SK-N-SH treated with all-trans-retinoic acid at 6 μM for 48 hours (cell line): ENCODE data around the gene SLC51A.

Experiments
- ATAC-seq: fragments of 200-7000 bp; cut with Tn5 transposase; 3 replicates; pipeline ENCODE4 v1.9.1; 2020; ENCODE audit warnings: mild to moderate bottlenecking, moderate library complexity
- ARNTL ChIP-seq: fragments of 450-650 bp; formaldehyde crosslinking; IDR thresholded peaks from 2 replicates; pipeline ENCODE4 v1.5.0; 2020; ENCODE audit warnings: low read depth, mild to moderate bottlenecking, moderate library complexity, borderline replicate concordance
- BACH2 ChIP-seq: fragments of 250-450 bp; sonication (Bioruptor Pico); IDR thresholded peaks from 2 replicates; pipeline ENCODE4 v1.9.0; 2021; ENCODE audit warnings: mild to moderate bottlenecking, borderline replicate concordance
- CREB5 ChIP-seq: fragments of 250-450 bp; sonication (Bioruptor Pico); IDR thresholded peaks from 2 replicates; pipeline ENCODE4 v1.5.1; 2020; ENCODE audit warnings: low read depth, mild to moderate bottlenecking, moderate library complexity
- CSDC2 ChIP-seq: fragments of 250-450 bp; sonication (Bioruptor Pico); IDR thresholded peaks from 2 replicates; pipeline ENCODE4 v1.5.0; 2020; ENCODE audit warnings: mild to moderate bottlenecking, moderate library complexity
- CSRNP3 ChIP-seq: fragments of 250-450 bp; sonication (Bioruptor Pico); IDR thresholded peaks from 2 replicates; pipeline ENCODE4 v1.5.1; 2021; ENCODE audit warnings: mild to moderate bottlenecking, moderate library complexity
- ESRRG ChIP-seq: fragments of 250-450 bp; sonication (Bioruptor Pico); IDR thresholded peaks from 2 replicates; pipeline ENCODE4 v1.6.1; 2021; ENCODE audit warnings: mild to moderate bottlenecking
- GLIS3 ChIP-seq: fragments of 250-450 bp; sonication (Bioruptor Pico); IDR thresholded peaks from 2 replicates; pipeline ENCODE4 v1.5.0; 2020; ENCODE audit warnings: mild to moderate bottlenecking, moderate library complexity
- ISL1 ChIP-seq: fragments of 250-450 bp; sonication (Bioruptor Pico); IDR thresholded peaks from 2 replicates; pipeline ENCODE4 v2.1.2; 2022; ENCODE audit warnings: mild to moderate bottlenecking, moderate library complexity
- OSR1 ChIP-seq: fragments of 250-450 bp; sonication (Bioruptor Pico); IDR thresholded peaks from 2 replicates; pipeline ENCODE4 v1.8.0; 2022; ENCODE audit warnings: moderate library complexity, mild to moderate bottlenecking, inconsistent platforms
- PATZ1 ChIP-seq: fragments of 250-450 bp; sonication (Bioruptor Pico); IDR thresholded peaks from 2 replicates; pipeline ENCODE4 v1.8.0; 2020; ENCODE audit warnings: mild to moderate bottlenecking, moderate library complexity, borderline replicate concordance
- POU6F1 ChIP-seq: fragments of 250-450 bp; sonication (Bioruptor Pico); IDR thresholded peaks from 2 replicates; pipeline ENCODE4 v1.8.0; 2021; ENCODE audit warnings: low read depth, mild to moderate bottlenecking, moderate library complexity, borderline replicate concordance
- PPARA ChIP-seq: fragments of 250-450 bp; sonication (Bioruptor Pico); IDR thresholded peaks from 2 replicates; pipeline ENCODE4 v1.5.0; 2020; ENCODE audit warnings: mild to moderate bottlenecking, borderline replicate concordance
- SNAI2 ChIP-seq: fragments of 250-450 bp; sonication (Bioruptor Pico); IDR thresholded peaks from 2 replicates; pipeline ENCODE4 v1.5.0; 2020; ENCODE audit warnings: mild to moderate bottlenecking, moderate library complexity
- TOX ChIP-seq: fragments of 250-450 bp; sonication (Bioruptor Pico); IDR thresholded peaks from 2 replicates; pipeline ENCODE4 v1.8.0; 2021; ENCODE audit warnings: mild to moderate bottlenecking, moderate library complexity, borderline replicate concordance
- TSHZ2 ChIP-seq: fragments of 250-450 bp; sonication (Bioruptor Pico); IDR thresholded peaks from 2 replicates; pipeline ENCODE4 v1.5.0; 2020; ENCODE audit warnings: mild to moderate bottlenecking, moderate library complexity
- ZFP3 ChIP-seq: fragments of 250-450 bp; sonication (Bioruptor Pico); IDR thresholded peaks from 2 replicates; pipeline ENCODE4 v1.5.0; 2020; ENCODE audit warnings: mild to moderate bottlenecking, moderate library complexity
- ZFP30 ChIP-seq: fragments of 450-650 bp; formaldehyde crosslinking; IDR thresholded peaks from 2 replicates; pipeline ENCODE4 v1.5.0; 2022; ENCODE audit warnings: mild to moderate bottlenecking, moderate library complexity
- ZNF70 ChIP-seq: fragments of 450-650 bp; formaldehyde crosslinking; IDR thresholded peaks from 2 replicates; pipeline ENCODE4 v1.5.0; 2020; ENCODE audit warnings: mild to moderate bottlenecking, moderate library complexity
- ZNF8 ChIP-seq: fragments of 450-650 bp; formaldehyde crosslinking; IDR thresholded peaks from 2 replicates; pipeline ENCODE4 v1.5.0; 2020; ENCODE audit warnings: mild to moderate bottlenecking, moderate library complexity

The SLC51A gene

GRCh38 chr3:196174652-196175051 lies 41.7 kb upstream of the SLC51A start (continued):
- TF ChIP-seq POU6F1 = no peak
- TF ChIP-seq SNAI2 (CRISPR knock-in tag) = no peak
- no peak for TF ChIP-seq ZFP30 (CRISPR knock-in tag)
- no peak for TF ChIP-seq OSR1 (CRISPR knock-in tag)

- TF ChIP-seq POU6F1 = no peak
- TF ChIP-seq ISL1 (CRISPR knock-in tag) = no peak
- no peak for TF ChIP-seq ZNF70 (CRISPR knock-in tag)
- TF ChIP-seq ZFP3 = no peak
- no peak for TF ChIP-seq PPARA
- no peak for TF ChIP-seq BACH2 (CRISPR knock-in tag)
- TF ChIP-seq ARNTL (CRISPR knock-in tag) = no peak
- no peak for TF ChIP-seq GLIS3
- no peak for TF ChIP-seq ZNF8
- no peak for TF ChIP-seq CSRNP3 (CRISPR knock-in tag)
- no peak for TF ChIP-seq TSHZ2
- no peak for TF ChIP-seq PATZ1
- TF ChIP-seq CSDC2 = no peak
- no peak for ATAC-seq
These were observed 41.2 kb upstream of the SLC51A start for GRCh38 chr3:196175116-196175625.

GRCh38 chr3:196175722-196176121 lies 40.6 kb upstream of the SLC51A start:
- TF ChIP-seq GLIS3 = no peak
- no peak for TF ChIP-seq ESRRG
- TF ChIP-seq PATZ1 = no peak
- TF ChIP-seq OSR1 (CRISPR knock-in tag) = no peak
- no peak for TF ChIP-seq SNAI2 (CRISPR knock-in tag)
- TF ChIP-seq CREB5 (CRISPR knock-in tag) = no peak
- no peak for TF ChIP-seq ZFP30 (CRISPR knock-in tag)
- no peak for TF ChIP-seq POU6F1
- no peak for TF ChIP-seq ARNTL (CRISPR knock-in tag)
- TF ChIP-seq ISL1 (CRISPR knock-in tag) = no peak
- TF ChIP-seq ZNF8 = no peak
- TF ChIP-seq TOX (CRISPR knock-in tag) = no peak
- TF ChIP-seq PPARA = no peak
- no peak for TF ChIP-seq TSHZ2
- ATAC-seq = no peak
